Spinal cord (tissue), 10 donors: Measurements from ENCODE around the gene IRF8. TPM values are rescaled to one million over a fixed set of nuclear protein-coding genes. Genes with fewer than 3 reads are reported as not detected.

Experiments used
- DNase-seq, 6 donors: peaks; one replicate each; pipeline versions ENCODE4 v3.0.0 to v3.0.0-alpha.2; 2013 to 2015; ENCODE audit warnings: low spot score in 6 of 6, low read depth in 4 of 6
- H3K27ac ChIP-seq: one replicate; pipeline ENCODE4 v1.5.1; 2013; ENCODE audit warnings: low read depth, low read length, control low read depth
- H3K27me3 ChIP-seq: one replicate; pipeline ENCODE4 v1.6.1; 2013; ENCODE audit warnings: low read length; ENCODE audit not compliant: control insufficient read depth, insufficient read depth
- H3K36me3 ChIP-seq: one replicate; pipeline ENCODE4 v1.6.1; 2013; ENCODE audit warnings: low read length; ENCODE audit not compliant: control insufficient read depth, insufficient read depth
- H3K4me1 ChIP-seq: one replicate; pipeline ENCODE4 v1.6.1; 2013; ENCODE audit warnings: low read length; ENCODE audit not compliant: control insufficient read depth, insufficient read depth
- H3K4me3 ChIP-seq: one replicate; pipeline ENCODE4 v1.5.1; 2013; ENCODE audit warnings: low read depth, low read length, control low read depth
- H3K9me3 ChIP-seq: one replicate; pipeline ENCODE4 v1.6.1; 2013; ENCODE audit warnings: low read length; ENCODE audit not compliant: control insufficient read depth, insufficient read depth
- whole genome bisulfite sequencing: methylation state at CpG from one replicate; pipeline ENCODE4 v1.1.5; 2013; ENCODE audit warnings: missing lambda C conversion rate; ENCODE audit not compliant: insufficient coverage; 5-methylcytosine and 5-hydroxymethylcytosine counted together
- polyA plus RNA-seq, 2 donors: library from polyadenylated mRNA; unstranded; fragments of 120-200 nt; gene quantifications; one replicate each; pipeline ENCODE4 v1.2.1, GENCODE V29; 2013; ENCODE audit not compliant: insufficient read length in 2 of 2
- small RNA-seq: library from RNA; depleted of rRNA; stranded (forward); fragments of <200 nt; gene quantifications from one replicate; pipeline ENCODE3, GENCODE V24; 2014; ENCODE audit warnings: low replicate concordance
- total RNA-seq, 2 donors: library from RNA; depleted of rRNA in 1 of 2; stranded (reverse); fragments of 120-200 nt in 1 of 2; fragments of >200 nt in 1 of 2; gene quantifications; one replicate each; pipeline versions ENCODE4 v1.2.3 to v1.2.4, GENCODE V29; 2013 to 2014
- donor health status: healthy.

IRF8 gene
- total and polyA plus RNA-seq, 4 donors, result 9.0 to 20.5 (median 15.2) TPM

DNA sequence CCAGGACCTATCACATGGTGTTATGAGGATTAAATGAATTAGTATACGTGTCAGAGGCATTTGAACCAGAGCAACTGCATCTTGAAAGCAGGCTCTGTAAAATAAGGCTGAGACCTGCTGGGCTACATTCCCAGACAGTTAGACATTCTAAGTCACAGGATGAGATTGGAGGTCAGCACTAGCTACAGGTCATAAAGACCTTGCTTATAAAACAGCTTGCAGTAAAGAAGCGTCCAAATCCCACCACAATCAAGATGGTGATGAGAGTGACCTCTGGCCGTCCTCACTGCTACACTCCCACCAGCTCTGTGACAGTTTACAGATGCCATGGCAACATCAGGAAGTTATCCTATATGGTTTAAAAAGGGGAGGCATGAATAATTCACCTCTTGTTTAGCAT is 71.8 kb downstream of the IRF8 start:
- WGBS, result 67% methylated on average over 1 of the region's 3 CpGs
- DNase-seq, result no peak

More for the DNA sequence above, 71.8 kb downstream of the IRF8 start:
- H3K9me3 ChIP-seq, result no peaks in the 10 kb centered on the region
- peaks cover 5% of the 10 kb centered on the region for H3K4me1 ChIP-seq
- H3K36me3 ChIP-seq, result no peaks in the 10 kb centered on the region
- H3K4me3 ChIP-seq, result no peak overlapping the region
- H3K27ac ChIP-seq, result no peak overlapping the region
- peaks cover 4% of the 10 kb centered on the region for H3K27me3 ChIP-seq

Small RNA genes lying within 50 kb of the gene (small RNA-seq; reads per million reads assigned to genes)
- 0.06 reads per million for gene MIR6774

Other genes starting within 250 kb of the IRF8 start
- 1 to 10 TPM; 5.4 to 8.9 TPM for gene GINS2, start 210.2 kb upstream of the IRF8 start, total RNA-seq
- gene GINS2, start 210.2 kb upstream of the IRF8 start, polyA plus RNA-seq, result 10 to 100 TPM; 12.0 to 13.6 TPM
- 1 to 10 TPM; 1.8 to 2.5 TPM for gene C16orf74, start 148.1 kb upstream of the IRF8 start, total RNA-seq
- 1 to 10 TPM; 3.2 to 4.8 TPM for gene C16orf74, start 148.1 kb upstream of the IRF8 start, polyA plus RNA-seq
- gene EMC8, start 99.6 kb upstream of the IRF8 start, total RNA-seq, result 10 to 100 TPM; 13.0 to 28.4 TPM
- 10 to 100 TPM; 35.2 to 40.5 TPM for gene EMC8, start 99.6 kb upstream of the IRF8 start, polyA plus RNA-seq
- gene COX4I1, start 99.5 kb upstream of the IRF8 start, total RNA-seq, result 100 to 1,000 TPM; 212 to 556 TPM
- gene COX4I1, start 99.5 kb upstream of the IRF8 start, polyA plus RNA-seq, result 100 to 1,000 TPM; 507 to 524 TPM